Neutrophil (primary cell): ENCODE data around the gene PPTC7.
"Not testable (repeated sequence)": the region's sequence is repeated elsewhere in the genome, so short reads cannot be mapped to it uniquely, and the experiment has no call there.

Experiments
- H3K27ac ChIP-seq: fragments of 200-600 bp; sonication (generic); 2 replicates; pipeline ENCODE4 v1.5.1; 2016; ENCODE audit warnings: mild to moderate bottlenecking, moderate library complexity
- H3K27me3 ChIP-seq: fragments of 200-600 bp; sonication (generic); 2 replicates; pipeline ENCODE4 v1.6.0; 2016; ENCODE audit warnings: mild to moderate bottlenecking
- H3K36me3 ChIP-seq: fragments of 200-600 bp; sonication (generic); 2 replicates; pipeline ENCODE4 v1.5.1; 2017
- H3K4me1 ChIP-seq, 2 experiments: fragments of 200-600 bp in 1 of 2; sonication (generic) in 1 of 2; 1 replicate in 1 of 2; 2 replicates in 1 of 2; pipeline versions ENCODE4 v1.5.1 to v1.6.1; 2013 to 2016; ENCODE audit warnings: low read depth in 1 of 2, low read length in 1 of 2, mild to moderate bottlenecking in 1 of 2, moderate library complexity in 1 of 2; ENCODE audit not compliant: control insufficient read depth in 1 of 2, insufficient read depth in 1 of 2
- H3K4me3 ChIP-seq, 2 experiments: fragments of 200-600 bp in 1 of 2; sonication (generic) in 1 of 2; 1 replicate in 1 of 2; 2 replicates in 1 of 2; pipeline ENCODE4 v1.5.1; 2013 to 2016; ENCODE audit warnings: low read depth in 1 of 2, low read length in 1 of 2, mild to moderate bottlenecking in 1 of 2, moderate library complexity in 1 of 2
- H3K9me3 ChIP-seq: fragments of 200-600 bp; sonication (generic); 2 replicates; pipeline ENCODE4 v1.5.1; 2016
- TF ChIP-seq, protein P1 (sequence below): fragments of 200-600 bp; sonication (generic); IDR thresholded peaks from 2 replicates; pipeline ENCODE4 v1.5.1; 2016; ENCODE audit warnings: antibody characterized with exemption

Gene PPTC7

DNA sequence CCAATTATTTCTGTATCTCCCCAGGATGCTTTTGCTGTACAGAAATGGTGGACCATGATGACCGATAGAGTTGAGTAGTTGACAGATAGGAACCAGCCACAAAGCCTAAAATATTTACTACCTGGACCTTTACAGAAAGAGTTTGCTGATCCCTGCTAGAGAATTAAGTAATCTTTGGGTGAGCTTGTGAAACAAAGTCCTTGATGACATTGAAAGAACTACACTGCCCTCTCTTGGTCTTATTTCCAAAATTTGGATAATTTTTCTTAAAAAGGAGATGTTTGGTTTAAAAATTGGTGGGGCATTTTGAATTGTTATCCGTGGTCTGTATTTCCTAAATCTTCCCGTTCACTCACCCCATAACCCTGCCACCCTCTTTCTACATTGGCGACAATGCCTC is 17.1 kb upstream of the PPTC7 start:
- Histone ChIP-seq H3K27me3 (no peaks in the 10 kb centered on the region), H3K4me3 (no peak overlapping the region), H3K36me3 (no peaks in the 10 kb centered on the region), H3K27ac (peak overlapping the region; percentile 82), H3K4me1 (peaks cover 34 to 42% of the 10 kb centered on the region in 2 experiments), H3K9me3 (no peaks in the 10 kb centered on the region)
- TF ChIP-seq, protein P1, sequence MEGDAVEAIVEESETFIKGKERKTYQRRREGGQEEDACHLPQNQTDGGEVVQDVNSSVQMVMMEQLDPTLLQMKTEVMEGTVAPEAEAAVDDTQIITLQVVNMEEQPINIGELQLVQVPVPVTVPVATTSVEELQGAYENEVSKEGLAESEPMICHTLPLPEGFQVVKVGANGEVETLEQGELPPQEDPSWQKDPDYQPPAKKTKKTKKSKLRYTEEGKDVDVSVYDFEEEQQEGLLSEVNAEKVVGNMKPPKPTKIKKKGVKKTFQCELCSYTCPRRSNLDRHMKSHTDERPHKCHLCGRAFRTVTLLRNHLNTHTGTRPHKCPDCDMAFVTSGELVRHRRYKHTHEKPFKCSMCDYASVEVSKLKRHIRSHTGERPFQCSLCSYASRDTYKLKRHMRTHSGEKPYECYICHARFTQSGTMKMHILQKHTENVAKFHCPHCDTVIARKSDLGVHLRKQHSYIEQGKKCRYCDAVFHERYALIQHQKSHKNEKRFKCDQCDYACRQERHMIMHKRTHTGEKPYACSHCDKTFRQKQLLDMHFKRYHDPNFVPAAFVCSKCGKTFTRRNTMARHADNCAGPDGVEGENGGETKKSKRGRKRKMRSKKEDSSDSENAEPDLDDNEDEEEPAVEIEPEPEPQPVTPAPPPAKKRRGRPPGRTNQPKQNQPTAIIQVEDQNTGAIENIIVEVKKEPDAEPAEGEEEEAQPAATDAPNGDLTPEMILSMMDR = peak; percentile 46

DNA sequence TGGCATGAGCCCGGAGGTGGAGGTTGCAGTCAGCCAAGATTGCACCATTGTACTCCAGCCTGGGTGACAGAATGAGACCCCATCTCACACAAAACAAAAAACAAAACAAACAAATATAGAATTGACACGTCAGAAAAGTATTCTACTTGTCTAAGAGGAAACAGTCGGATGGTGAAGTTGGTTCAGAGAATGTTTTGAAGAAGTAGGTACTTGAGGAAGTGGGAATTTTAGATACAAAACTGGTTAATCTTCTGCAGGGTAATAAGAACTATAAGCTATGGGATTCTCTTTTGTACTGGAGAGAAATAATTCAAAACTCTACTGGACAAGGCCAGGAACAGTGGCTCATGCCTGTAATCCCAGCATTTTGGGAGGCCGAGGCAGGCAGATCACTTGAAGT is 16.2 kb upstream of the PPTC7 start:
- TF ChIP-seq, protein P1 = no peak

DNA sequence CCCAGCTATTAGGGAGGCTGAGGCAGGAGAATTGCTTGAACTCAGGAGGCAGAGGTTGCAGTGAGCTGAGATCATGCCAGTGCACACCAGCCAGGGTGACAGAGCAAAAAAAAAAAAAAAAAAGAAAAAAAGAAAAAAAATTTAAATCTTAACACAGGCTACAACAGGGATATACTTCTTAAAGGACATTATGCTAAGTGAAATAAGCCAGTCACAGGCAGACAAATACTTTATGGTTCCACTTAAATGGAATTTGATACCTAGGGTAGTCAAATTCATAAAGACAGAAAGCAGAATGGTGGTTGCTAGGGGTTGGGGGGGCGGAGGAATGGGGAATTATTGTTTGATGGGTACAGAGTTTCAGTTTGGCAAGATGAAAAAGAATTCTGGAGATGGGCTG is 14.8 kb upstream of the PPTC7 start:
- H3K36me3 ChIP-seq = no peaks in the 10 kb centered on the region
- TF ChIP-seq, protein P1 = no peak
- H3K4me3 ChIP-seq = no peak overlapping the region
- H3K4me1 ChIP-seq = peaks cover 25 to 31% of the 10 kb centered on the region in 2 experiments
- no peak overlapping the region for H3K27ac ChIP-seq
- no peaks in the 10 kb centered on the region for H3K27me3 ChIP-seq
- H3K9me3 ChIP-seq = no peaks in the 10 kb centered on the region

More for the DNA sequence above, 16.2 kb upstream of the PPTC7 start:
- Histone ChIP-seq H3K4me3 (no peak overlapping the region), H3K4me1 (peaks cover 25 to 33% of the 10 kb centered on the region in 2 experiments), H3K9me3 (no peaks in the 10 kb centered on the region), H3K27ac (peak overlapping the region; percentile 82), H3K36me3 (no peaks in the 10 kb centered on the region), H3K27me3 (no peaks in the 10 kb centered on the region)

DNA sequence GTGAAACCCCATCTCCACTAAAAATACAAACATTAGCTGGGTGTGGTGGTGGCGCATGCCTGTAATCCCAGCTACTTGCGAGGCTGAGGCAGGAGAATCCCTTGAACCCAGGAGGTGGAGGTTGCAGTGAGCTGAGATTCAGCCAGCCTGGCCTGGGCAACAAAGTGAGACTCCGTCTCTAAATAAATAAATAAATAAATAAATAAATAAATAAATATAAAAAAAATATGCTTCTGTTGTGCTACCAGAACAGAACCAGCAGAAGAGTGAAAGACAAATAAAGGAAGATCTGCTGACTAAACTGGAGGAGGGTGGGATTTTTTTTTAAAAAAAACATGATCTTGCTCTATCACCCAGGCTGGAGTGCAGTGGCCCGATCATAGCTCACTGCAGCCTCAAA is 9.8 kb upstream of the PPTC7 start:
- not testable (repeated sequence) for H3K9me3 ChIP-seq, H3K36me3 ChIP-seq, H3K27me3 ChIP-seq, H3K4me3 ChIP-seq
- H3K27ac ChIP-seq = peak overlapping the region; percentile 6
- H3K4me1 ChIP-seq = peaks cover 25 to 27% of the 10 kb centered on the region in 2 experiments

DNA sequence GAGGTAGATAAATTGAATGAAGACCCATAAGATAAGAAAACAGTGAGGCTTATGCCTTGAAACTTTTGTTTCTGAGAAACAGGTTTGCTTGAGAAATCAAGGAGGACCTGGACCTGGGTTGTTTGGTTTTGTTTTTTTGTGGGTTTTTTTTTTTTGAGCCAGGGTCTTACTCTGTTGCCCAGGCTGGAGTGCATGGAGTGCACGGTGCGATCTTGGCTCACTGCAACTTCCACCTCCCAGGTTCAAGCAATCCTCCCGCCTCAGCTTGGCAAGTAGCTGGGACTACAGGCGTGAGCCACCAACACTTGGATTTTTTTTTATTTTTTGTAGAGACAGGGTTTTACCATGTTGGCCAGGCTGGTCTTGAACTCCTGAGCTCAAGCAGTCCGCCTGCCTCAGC is 9.0 kb upstream of the PPTC7 start:
- no peaks in the 10 kb centered on the region for H3K27me3 ChIP-seq
- TF ChIP-seq, protein P1 = no peak
- H3K36me3 ChIP-seq = no peaks in the 10 kb centered on the region
- H3K9me3 ChIP-seq = no peaks in the 10 kb centered on the region
- peaks cover 25 to 27% of the 10 kb centered on the region in 2 experiments for H3K4me1 ChIP-seq
- H3K4me3 ChIP-seq = no peak overlapping the region
- H3K27ac ChIP-seq = peak overlapping the region; percentile 98

DNA sequence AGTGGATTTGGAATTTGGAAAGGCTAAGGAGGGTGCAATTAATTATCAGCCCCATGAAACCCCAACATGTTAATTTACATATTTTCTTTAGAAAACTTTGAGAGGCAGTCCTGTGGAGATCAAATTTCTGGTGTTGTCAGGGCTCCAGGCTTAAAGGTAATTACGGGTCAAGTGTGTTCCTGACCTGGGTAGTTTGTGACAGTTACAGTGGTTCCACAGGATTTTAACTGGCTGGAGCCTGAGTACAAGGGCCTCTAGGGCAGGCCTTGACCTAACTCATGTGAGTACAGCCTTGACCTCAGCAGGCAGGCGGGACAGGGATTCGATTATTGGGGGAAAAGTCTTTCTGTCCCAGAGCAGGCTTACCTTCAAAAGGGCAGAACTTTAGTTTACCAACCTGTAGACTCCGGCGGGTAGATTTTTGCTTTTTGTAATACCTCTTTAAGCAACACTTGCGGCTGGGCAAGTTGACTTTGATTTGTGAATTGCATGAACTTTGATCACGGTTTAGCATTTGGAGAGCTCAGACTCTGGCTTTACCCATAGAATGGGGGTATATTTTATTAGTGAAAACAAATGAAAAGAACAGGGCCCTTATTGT is 8.4 kb upstream of the PPTC7 start:
- Histone ChIP-seq H3K36me3 (no peaks in the 10 kb centered on the region), H3K9me3 (no peaks in the 10 kb centered on the region), H3K27ac (peak overlapping the region; percentile 98), H3K4me3 (peak overlapping the region; percentile 49 to 50), H3K27me3 (no peaks in the 10 kb centered on the region), H3K4me1 (peaks cover 25 to 27% of the 10 kb centered on the region in 2 experiments)
- TF ChIP-seq, protein P1 = no peak
